ENCODE results near the gene HOXD3.

GRCh38 chr2:176107731-176108181 is 49.4 kb upstream of the HOXD3 start:
- TF ChIP-seq CTCF (conservative IDR thresholded peaks at IDR 0.05; ENCODE audit: low read length) (no peak), EZH2phosphoT487 (IDR thresholded peaks at IDR 0.05; ENCODE audit: borderline replicate concordance, low read depth, low read length) (no peak)

Measured in OCI-LY7 (cell line).